GM21390 (cell line): ENCODE results near the gene FANCC.

Source experiments
- ATAC-seq: cut with Tn5 transposase; IDR thresholded peaks from one replicate; pipeline ENCODE4 v1.9.1; 2021; ENCODE audit not compliant: unreplicated experiment

Gene FANCC

DNA sequence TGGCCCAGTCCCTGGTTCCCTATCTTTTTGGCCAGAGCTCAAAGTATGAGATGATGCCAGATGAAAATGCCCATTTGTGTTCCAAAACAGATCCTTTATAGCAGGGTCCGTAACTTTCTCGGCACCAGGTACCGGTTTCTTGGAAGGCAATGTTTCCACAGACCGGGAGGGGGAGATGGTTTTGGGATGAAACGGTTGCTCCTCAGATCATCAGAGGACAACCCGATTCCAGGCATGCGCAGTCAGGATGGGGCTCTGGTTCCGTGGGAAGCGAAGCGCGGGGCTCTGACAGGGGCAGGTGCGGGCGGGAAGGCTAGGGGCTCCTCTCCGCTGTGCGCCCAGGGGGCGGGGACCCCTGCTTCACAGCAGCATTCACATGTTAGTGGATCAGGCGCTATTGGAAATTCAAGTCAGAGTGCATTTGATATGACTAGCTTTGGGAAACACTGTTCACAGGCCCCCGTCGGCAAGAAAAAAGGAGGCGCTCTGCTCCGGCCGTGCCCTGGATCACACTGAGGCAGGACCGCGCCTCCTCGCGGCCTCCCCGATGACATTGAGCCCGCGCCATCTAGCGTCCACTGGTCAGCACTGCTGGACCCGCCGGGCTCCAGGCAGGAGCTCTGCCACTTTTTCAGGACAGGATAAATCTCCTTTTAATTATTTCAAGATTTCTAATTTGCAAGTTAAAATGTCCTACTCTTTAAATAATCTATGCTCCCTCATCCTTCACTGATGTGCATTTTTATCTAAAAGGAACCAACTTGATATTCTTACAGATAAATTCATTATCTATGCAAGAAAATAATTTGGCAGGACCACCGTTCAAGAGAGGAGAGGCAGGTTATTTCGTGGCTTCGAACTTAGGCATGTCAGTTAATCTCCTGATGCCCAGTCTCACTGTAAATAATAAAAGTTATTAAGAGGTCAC lies 190.0 kb downstream of the FANCC start:
- no peak for ATAC-seq

DNA sequence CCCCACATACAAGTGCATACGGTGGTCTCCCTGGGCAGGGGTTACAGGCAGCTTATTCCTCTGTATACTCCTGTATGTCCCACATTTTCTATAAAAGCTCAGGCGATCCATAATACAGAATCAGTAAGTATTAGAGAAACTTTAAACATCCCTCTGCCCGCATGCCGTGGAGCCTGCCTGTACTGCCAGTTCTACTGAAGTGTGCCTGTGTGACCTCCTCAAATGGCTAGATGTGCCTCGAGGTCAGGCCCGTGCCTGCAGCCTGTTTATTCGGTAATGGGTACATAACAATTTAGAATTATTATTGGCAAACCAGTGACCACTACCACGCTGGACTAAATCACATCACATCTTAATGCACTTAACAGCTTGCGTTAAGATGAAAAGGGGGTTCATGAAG lies 190.8 kb downstream of the FANCC start:
- no peak for ATAC-seq

GRCh38 chr9:95125652-95126051 lies 191.9 kb downstream of the FANCC start:
- no peak for ATAC-seq

DNA sequence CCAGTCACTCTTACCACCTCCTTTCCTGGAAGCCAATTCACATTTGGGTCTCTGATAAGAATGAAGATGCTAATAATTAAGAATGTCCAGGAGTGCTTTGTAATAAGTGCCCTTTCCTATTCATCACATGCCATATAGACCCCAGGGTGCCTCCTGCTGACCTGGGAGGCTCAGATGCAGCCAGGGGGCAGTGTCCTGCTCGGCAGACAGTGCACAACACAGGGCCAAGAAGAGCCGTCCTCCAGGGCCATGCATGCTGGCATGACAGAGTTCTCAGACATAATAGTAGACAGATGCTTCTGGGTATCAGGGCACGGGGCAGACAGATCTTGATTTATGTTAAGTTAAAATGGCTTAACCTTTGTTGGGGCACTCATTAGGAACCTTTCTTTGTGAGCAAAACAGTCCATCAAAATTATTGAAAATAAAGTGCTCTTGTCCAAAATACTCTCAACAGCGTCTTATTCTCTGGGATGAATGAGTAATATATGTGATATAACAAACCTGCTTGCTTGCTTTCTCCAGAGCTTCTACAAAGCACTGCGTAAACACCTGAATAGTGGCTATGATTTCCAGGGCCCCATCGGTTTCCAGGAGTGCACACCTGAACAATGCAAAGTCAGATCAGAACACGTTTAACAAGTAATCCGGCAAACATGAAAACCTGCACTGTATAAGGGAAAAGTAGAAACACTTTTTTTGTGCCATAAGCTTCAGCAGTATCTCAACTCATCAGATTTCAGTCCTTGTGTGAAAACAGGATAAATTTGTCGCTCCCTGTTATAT lies 192.7 kb downstream of the FANCC start:
- ATAC-seq, result no peak

- no peak for ATAC-seq
Measured at GRCh38 chr9:95120781-95121370, 196.6 kb downstream of the FANCC start.

DNA sequence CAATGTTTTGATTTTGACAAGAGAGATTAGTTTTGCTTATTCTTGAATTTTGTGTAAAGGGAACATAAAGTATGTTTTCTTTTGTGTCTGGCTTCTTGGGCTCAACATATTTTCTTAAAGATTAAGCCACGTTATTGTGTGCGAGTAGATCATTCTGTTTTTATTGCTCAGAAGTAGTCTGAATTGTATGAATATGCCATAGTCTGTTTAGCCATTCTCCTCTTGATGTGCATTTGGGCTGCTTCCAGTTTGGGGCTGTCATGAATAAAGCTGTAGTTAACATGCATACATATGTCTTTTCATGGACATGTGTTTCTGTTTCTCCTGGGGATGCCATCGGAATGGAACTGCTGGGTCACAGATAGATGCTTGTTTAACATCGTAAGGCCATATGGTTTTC lies 198.9 kb downstream of the FANCC start:
- no peak for ATAC-seq

GRCh38 chr9:95116808-95117204 lies 200.7 kb downstream of the FANCC start:
- no peak for ATAC-seq

GRCh38 chr9:95116002-95116807 lies 201.3 kb downstream of the FANCC start:
- no peak for ATAC-seq

DNA sequence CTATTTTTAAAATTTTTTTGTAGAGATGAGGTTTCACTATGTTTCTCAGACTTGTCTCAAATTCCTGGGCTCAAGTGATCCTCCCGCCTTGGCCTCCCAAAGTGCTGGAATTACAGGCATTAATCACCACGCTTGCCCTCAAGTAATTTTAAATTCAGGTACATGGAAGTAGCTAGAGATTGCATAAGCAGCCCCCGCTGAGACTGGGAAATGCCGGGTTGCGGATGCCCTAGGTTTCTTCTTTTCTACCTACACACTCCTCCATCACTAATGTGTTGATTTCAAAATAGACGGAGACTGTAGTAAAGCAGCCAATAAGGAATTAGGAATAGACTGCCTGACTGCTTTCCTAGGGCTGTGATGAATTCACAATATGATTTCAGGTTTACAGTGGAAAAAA lies 202.4 kb downstream of the FANCC start:
- ATAC-seq, result no peak

- no peak for ATAC-seq
Measured at GRCh38 chr9:95112436-95113280, 204.9 kb downstream of the FANCC start.

GRCh38 chr9:95111716-95112115 lies 205.8 kb downstream of the FANCC start:
- ATAC-seq, result no peak

- no peak for ATAC-seq
Measured at GRCh38 chr9:95110921-95111525, 206.5 kb downstream of the FANCC start.

DNA sequence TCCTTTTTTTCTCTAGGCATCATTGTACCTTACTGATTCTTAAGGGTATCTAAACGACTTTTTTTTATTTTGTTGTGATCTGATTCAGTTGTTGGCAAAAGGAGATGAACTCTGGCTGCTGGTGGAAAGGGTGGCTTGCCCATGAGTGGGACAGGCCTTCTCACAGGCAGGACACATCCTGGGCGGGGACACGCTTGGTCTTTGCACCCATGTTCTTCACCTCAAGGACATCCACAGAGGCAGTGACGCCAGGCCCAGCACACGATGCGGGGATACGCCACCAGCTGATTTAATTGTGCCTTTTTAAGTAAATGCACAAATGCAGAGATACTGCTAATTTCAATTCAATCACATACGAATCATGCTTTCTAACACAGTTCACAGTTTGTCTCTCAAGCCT lies 208.1 kb downstream of the FANCC start:
- ATAC-seq, result no peak

- ATAC-seq, result no peak
Measured at GRCh38 chr9:95108777-95109176, 208.7 kb downstream of the FANCC start.

GRCh38 chr9:95107976-95108375 lies 209.5 kb downstream of the FANCC start:
- ATAC-seq, result no peak

DNA sequence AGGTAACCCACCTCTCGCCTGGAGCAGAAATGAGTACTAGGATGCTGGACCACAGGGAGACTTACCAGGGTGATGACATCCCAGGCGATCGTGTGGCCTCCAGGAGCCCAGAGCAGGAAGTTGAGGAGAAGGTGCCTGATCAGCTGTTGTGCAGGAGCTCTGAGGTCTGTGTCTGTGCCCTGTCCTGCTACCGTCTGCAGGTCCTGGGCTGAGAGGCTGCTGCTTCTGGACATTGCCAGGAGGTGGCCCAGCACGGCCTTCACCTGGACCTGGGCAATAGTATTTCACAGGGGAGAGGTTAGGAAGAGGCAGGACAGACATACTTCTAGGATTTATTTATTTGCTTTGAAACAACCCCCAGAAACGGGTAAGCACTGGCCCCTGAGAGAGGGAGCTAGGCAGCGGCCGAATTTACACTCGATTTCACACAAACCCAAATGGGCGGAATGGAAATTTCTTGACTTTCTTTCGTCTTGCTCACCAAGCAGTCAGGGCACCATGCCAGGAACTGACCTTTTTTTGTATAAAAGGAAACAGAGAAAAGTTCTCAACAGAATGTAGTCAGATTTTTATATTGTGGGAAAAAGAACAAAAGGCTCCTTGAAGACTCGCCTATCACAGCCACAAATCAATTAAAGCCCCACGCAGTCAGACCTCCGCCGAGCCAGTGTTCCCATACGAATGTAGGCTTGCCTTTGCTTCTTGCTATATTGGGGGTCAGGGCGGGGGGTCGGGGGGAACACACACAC lies 210.3 kb downstream of the FANCC start:
- no peak for ATAC-seq

DNA sequence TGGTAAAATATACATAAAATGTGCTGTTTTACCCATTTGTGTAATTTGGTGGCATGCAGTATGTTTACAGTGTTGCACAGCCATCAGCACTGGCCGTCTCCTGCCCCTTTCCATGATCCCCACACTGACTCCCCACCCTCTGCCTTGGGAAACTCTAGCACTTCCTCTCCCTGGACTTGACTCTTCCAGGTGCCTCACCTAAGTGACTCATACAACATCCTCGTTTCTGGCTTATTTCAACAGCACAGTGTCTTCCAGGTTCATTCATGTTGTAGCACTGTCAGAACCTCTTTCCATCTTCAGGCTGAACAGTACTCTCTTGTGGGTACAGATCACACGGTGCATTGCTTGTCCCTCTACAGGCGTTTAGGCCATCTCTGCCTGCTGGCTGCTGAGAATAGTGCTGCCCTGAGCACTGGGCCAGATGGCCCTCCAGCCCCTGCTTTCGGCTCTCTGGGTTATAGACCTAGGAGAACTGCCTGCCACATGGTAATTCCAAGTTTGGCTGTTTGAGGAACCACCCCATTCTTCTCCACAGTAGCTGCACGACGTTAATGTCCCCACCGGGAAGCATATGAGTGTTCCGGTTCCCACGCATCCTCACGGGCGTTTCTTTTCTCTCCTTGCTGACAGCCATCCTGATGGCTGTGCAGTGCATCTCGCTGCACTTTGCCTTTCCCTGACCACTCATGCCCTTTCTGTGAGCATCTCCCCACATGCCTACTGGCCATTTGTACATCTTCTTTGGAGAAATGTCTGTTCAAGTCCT lies 211.8 kb downstream of the FANCC start:
- ATAC-seq, result no peak

DNA sequence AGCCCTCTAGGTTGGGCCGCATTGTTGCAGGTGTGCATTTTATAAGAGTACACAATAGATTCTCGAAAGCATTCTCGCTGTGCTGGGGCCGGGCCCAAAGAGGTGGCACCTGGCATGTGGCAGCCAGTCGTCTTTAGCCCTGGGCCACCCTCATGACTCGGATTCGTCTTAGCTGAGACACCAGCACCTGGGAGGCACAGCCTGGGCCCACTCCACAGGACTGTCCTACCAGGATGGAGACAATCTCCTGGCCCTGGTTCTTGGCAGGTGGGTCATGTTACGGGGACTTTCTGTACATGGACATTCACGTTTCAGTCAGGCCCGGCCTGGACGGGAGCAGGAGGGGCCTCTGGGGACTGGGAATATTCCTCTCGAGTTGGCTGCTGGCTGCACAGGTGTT lies 212.5 kb downstream of the FANCC start:
- ATAC-seq, result no peak
